ENCODE measurements around the gene NMNAT3. TPM values are rescaled to one million over a fixed set of nuclear protein-coding genes. Genes with fewer than 3 reads are reported as not detected.

Gene NMNAT3
- total RNA-seq, 1 experiment from 2014 or later: 1.3 TPM

GRCh38 chr3:139574026-139574947 is 103.5 kb downstream of the NMNAT3 start:
- no CpG with 5 or more reads among the region's 1 CpG for WGBS (ENCODE audit: extremely low coverage, insufficient read length, low lambda C conversion rate)
- Histone ChIP-seq H4K20me1 (ENCODE audit: control insufficient read depth, insufficient read depth, insufficient read length) (no peaks in the 10 kb centered on the region), H2BK20ac (ENCODE audit: low read depth, low read length, poor library complexity, severe bottlenecking) (no peak overlapping the region), H2AFZ (ENCODE audit: low read length) (no peak overlapping the region), H4K5ac (ENCODE audit: insufficient read length, low read depth, low read length) (no peak overlapping the region), H2BK15ac (ENCODE audit: low read depth, low read length) (no peak overlapping the region), H3K79me1 (ENCODE audit: insufficient read depth, low read depth, low read length, poor library complexity, severe bottlenecking) (no peaks in the 10 kb centered on the region), H3K27ac (ENCODE audit: insufficient read length, low read depth, low read length) (no peak overlapping the region), H2BK5ac (ENCODE audit: insufficient read length, low read length) (no peak overlapping the region), H3K56ac (ENCODE audit: insufficient read length, low read depth, low read length) (no peak overlapping the region), H3K9ac (ENCODE audit: extremely low read depth, insufficient read length, low read length) (no peak overlapping the region), H2BK12ac (ENCODE audit: insufficient read length, low read depth, low read length) (no peak overlapping the region), H3K4me2 (ENCODE audit: insufficient read depth, insufficient read length, low read length) (no peak overlapping the region), H3K79me2 (ENCODE audit: insufficient read depth, low read length) (no peaks in the 10 kb centered on the region), H3K23ac (ENCODE audit: insufficient read length, low read depth, low read length) (no peak overlapping the region), H3K18ac (ENCODE audit: insufficient read length, low read depth, low read length) (no peak overlapping the region), H3K9me3 (ENCODE audit: control insufficient read depth, low read depth, low read length) (no peaks in the 10 kb centered on the region), H3K23me2 (ENCODE audit: insufficient read length, low read depth, low read length, poor library complexity, severe bottlenecking) (no peaks in the 10 kb centered on the region), H2AK5ac (ENCODE audit: insufficient read length, low read length) (no peak overlapping the region), H4K8ac (replicated peaks; ENCODE audit: insufficient read length, low read depth, low read length) (no peak overlapping the region), H4K91ac (ENCODE audit: insufficient read length, low read depth, low read length) (no peak overlapping the region), H3K27me3 (ENCODE audit: insufficient read depth, low read length) (no peaks in the 10 kb centered on the region), H3T11ph (ENCODE audit: low read length) (no peak overlapping the region), H3K4me1 (ENCODE audit: insufficient read depth, low read length) (no peaks in the 10 kb centered on the region), H3K4ac (ENCODE audit: low read depth, low read length) (no peak overlapping the region), H2BK120ac (ENCODE audit: low read depth, low read length, poor library complexity, severe bottlenecking) (no peak overlapping the region), H3K14ac (ENCODE audit: insufficient read depth, low read length) (no peak overlapping the region)
- no peak overlapping the region for H3K27ac Mint-ChIP-seq
- no peak overlapping the region for H3K4me3 Mint-ChIP-seq
- peaks cover 6 to 10% of the 10 kb centered on the region in 2 experiments; a peak in 3 of 4 replicates for H3K4me1 Mint-ChIP-seq
- H3K9me3 Mint-ChIP-seq: peaks cover 26 to 28% of the 10 kb centered on the region in 2 experiments
- peaks cover 5% of the 10 kb centered on the region; the same call in 1 of the 2 replicates for H3K27me3 Mint-ChIP-seq (ENCODE audit: low read depth)
- peaks cover 20 to 27% (median 21%) of the 10 kb centered on the region in 3 experiments for H3K36me3 Mint-ChIP-seq (ENCODE audit: insufficient read depth in 1 of 3, low read depth in 3 of 3)
- DNase-seq: no peak
- 0 out of 3 replicates have a peak, but pooled peaks have one; percentile 12 for TF ChIP-seq CTCF (conservative IDR thresholded peaks at IDR 0.05)
